ENCODE results near the gene KCNIP3. TPM values are rescaled to one million over a fixed set of nuclear protein-coding genes. Genes with fewer than 3 reads are reported as not detected.

The KCNIP3 gene
- total and polyA plus RNA-seq, 9 of the 15 experiments (the other 6 are each of a cell fraction or from before 2014, with no cell fraction given): 0.04 TPM; not detected in 8

DNA sequence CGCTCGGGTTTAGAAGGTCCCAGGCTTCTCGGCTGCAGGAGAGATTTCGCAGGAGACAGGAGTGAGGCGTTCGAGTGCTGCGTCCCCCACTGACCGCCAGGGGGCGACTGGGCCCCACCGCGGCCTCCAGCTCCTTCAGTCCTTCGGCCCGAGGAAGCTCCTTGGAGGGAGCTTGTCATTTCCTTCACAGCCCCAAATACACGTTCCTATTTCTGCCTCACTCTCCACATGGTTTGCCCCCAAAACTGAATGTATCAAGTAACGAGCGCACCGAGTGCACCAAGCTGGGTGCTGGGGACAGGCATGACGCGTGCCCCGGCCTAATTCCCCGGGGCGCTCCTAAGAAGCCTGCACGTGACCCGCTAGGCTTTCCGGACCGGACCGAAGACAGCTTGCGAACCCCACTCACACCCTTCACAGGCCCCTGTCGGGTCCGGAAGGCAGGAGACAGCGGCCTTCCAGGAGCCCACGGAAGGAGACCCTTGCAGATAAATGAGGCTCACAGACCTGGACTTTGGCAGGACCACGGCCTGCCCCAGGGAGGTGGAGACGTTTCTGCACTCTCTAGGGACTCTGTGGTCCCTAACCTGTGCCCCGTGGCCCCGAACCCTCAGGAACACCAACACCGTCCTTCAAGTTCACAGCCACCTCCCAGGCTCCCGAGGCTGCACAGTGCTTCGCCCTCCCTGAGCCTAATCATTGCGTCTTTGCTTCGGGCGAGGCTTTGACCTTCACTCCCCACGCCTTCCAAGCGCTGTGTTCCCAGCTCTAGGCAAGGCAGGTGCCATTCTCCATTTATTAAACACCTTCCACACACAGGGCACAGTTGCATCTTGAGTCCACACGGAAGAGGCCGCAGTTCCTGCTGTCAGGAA, 92.3 kb downstream of the KCNIP3 start (continued):
- peak in 1 of 2 experiments; percentile 63 for TF ChIP-seq E2F6 (IDR thresholded peaks at IDR 0.05; ENCODE audit: borderline replicate concordance in 1 of 2, extremely low read depth in 1 of 2, insufficient read depth in 1 of 2, insufficient read length in 1 of 2, low read depth in 1 of 2, low read length in 1 of 2, poor library complexity in 1 of 2, severe bottlenecking in 1 of 2)

DNA sequence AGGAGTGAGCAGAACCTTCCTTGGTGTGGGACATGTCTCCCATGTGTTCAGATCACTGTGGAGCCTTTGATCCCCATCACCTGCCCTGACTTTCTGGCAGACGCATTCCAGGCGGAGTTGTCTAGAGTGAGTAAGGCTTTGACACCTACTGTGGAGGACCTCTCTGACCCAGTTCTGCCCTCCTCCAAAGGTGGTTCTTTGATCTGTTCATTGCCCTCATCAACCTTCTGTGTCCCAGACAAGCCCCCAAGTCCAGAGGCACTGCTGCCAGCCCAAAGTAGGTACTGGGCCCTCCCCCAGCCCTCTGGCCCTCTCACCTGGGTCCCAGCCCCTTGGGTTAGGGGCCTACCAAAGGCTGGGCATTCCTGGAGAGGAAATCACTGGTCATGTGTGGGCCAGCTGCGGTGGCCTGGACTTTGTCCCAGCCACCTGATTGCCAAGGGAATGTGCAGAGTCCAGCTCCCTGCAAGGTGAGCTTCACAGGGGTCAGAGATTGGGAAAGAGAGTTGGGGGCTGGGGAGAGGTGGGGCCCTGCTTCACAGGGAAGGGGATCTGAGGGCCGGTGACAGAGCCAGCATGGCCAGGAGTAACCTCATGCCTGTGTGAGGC, 93.2 kb downstream of the KCNIP3 start:
- ATAC-seq: no peak
- no peak overlapping the region for H2AFZ ChIP-seq (ENCODE audit: low read depth, low read length)
- H3K9me1 ChIP-seq (ENCODE audit: control insufficient read depth, insufficient read depth, low read length): no peaks in the 10 kb centered on the region
- BruUV-seq (replicated peaks): no TSS peak
- H3K4me3 ChIP-seq: no peak overlapping the region
- H3K4me2 ChIP-seq (ENCODE audit: insufficient read depth, low read length): no peak overlapping the region
- no peak for TF ChIP-seq NFIC (IDR thresholded peaks at IDR 0.05)
- TF ChIP-seq, protein P1, sequence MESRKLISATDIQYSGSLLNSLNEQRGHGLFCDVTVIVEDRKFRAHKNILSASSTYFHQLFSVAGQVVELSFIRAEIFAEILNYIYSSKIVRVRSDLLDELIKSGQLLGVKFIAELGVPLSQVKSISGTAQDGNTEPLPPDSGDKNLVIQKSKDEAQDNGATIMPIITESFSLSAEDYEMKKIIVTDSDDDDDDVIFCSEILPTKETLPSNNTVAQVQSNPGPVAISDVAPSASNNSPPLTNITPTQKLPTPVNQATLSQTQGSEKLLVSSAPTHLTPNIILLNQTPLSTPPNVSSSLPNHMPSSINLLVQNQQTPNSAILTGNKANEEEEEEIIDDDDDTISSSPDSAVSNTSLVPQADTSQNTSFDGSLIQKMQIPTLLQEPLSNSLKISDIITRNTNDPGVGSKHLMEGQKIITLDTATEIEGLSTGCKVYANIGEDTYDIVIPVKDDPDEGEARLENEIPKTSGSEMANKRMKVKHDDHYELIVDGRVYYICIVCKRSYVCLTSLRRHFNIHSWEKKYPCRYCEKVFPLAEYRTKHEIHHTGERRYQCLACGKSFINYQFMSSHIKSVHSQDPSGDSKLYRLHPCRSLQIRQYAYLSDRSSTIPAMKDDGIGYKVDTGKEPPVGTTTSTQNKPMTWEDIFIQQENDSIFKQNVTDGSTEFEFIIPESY (CRISPR knock-in tag; IDR thresholded peaks at IDR 0.05): no peak
- TF ChIP-seq SMAD2 (IDR thresholded peaks at IDR 0.05; ENCODE audit: low read depth, low read length): no peak
- no peak for TF ChIP-seq PCBP2 (IDR thresholded peaks at IDR 0.05; ENCODE audit: low read depth, low read length, poor library complexity, severe bottlenecking)
- TF ChIP-seq, protein P2, sequence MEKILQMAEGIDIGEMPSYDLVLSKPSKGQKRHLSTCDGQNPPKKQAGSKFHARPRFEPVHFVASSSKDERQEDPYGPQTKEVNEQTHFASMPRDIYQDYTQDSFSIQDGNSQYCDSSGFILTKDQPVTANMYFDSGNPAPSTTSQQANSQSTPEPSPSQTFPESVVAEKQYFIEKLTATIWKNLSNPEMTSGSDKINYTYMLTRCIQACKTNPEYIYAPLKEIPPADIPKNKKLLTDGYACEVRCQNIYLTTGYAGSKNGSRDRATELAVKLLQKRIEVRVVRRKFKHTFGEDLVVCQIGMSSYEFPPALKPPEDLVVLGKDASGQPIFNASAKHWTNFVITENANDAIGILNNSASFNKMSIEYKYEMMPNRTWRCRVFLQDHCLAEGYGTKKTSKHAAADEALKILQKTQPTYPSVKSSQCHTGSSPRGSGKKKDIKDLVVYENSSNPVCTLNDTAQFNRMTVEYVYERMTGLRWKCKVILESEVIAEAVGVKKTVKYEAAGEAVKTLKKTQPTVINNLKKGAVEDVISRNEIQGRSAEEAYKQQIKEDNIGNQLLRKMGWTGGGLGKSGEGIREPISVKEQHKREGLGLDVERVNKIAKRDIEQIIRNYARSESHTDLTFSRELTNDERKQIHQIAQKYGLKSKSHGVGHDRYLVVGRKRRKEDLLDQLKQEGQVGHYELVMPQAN (IDR thresholded peaks at IDR 0.05; ENCODE audit: borderline replicate concordance): no peak
- peaks cover 0 to 12% of the 10 kb centered on the region in 2 experiments; a peak in 2 of 5 replicates for H3K4me1 ChIP-seq (replicated peaks in 1 of 2; ENCODE audit: control insufficient read depth in 2 of 2, insufficient read depth in 2 of 2, low read length in 2 of 2)
- no peaks in the 10 kb centered on the region for H3K79me2 ChIP-seq (ENCODE audit: control insufficient read depth, insufficient read depth, low read length)
- no peak overlapping the region for H3K9ac ChIP-seq (ENCODE audit: insufficient read depth in 1 of 2, low read depth in 2 of 2, low read length in 2 of 2)
- intact Hi-C loops (cut with micrococcal nuclease): no loop called here
- peaks cover 18 to 47% of the 10 kb centered on the region in 2 experiments; a peak in 4 of 5 replicates for H3K27me3 ChIP-seq (ENCODE audit: control insufficient read depth in 2 of 2, insufficient read depth in 2 of 2, low read length in 2 of 2)
- no peak for DNase-seq (ENCODE audit: extremely low read depth in 1 of 4, low spot score in 3 of 4)
- 32% methylated on average over 4 of the region's 4 CpGs for WGBS (ENCODE audit: insufficient coverage, low coverage, missing lambda C conversion rate)
- POLR2A ChIA-PET: no interaction called here
- no peaks in the 10 kb centered on the region for H4K20me1 ChIP-seq (replicated peaks; ENCODE audit: control insufficient read depth, insufficient read depth, low read length)
- no peak overlapping the region for H3K27ac ChIP-seq (ENCODE audit: extremely low read depth, low read depth, low read length)
- no peaks in the 10 kb centered on the region for H3K36me3 ChIP-seq (ENCODE audit: control insufficient read depth, insufficient read depth, low read length)
- in situ Hi-C loops (cut with MboI): loop anchor here (10.0 kb wide), 1 partner anchor 644 kb away; the partner anchor contains the start of gene GPAT2
- no peak for FAIRE-seq
- no peaks in the 10 kb centered on the region for H3K9me3 ChIP-seq (replicated peaks; ENCODE audit: control insufficient read depth, insufficient read depth, low read depth, low read length)
- CTCF ChIA-PET (ENCODE audit: low intra/inter-chr PET ratio): interaction anchor here (0.7 kb wide), 1 partner anchor 12 kb away, joined by 3 read pairs; the partner anchor contains the start of gene FAHD2A

Measured in K562 (cell line).